GM23338 (cell line): ENCODE results near the gene UBE3A. TPM values are rescaled to one million over a fixed set of nuclear protein-coding genes. Genes with fewer than 3 reads are reported as not detected.
"Not testable (repeated sequence)": the region's sequence is repeated elsewhere in the genome, so short reads cannot be mapped to it uniquely, and the experiment has no call there.

Source experiments
- ATAC-seq: fragments of 200-7000 bp; cut with Tn5 transposase; 3 replicates; pipeline ENCODE4 v1.9.1; 2020
- DNase-seq: peaks from one replicate; pipeline ENCODE4 v3.0.0-alpha.2; 2015; ENCODE audit warnings: low spot score
- H2AFZ ChIP-seq: fragments of 200-600 bp; sonication (generic); 2 replicates; pipeline ENCODE4 v1.8.0; 2016; ENCODE audit warnings: antibody characterized with exemption, mild to moderate bottlenecking, moderate library complexity
- H3F3A ChIP-seq: fragments of 200-600 bp; sonication (generic); replicated peaks from 2 replicates; pipeline ENCODE4 v1.8.0; 2017; ENCODE audit warnings: antibody characterized with exemption, mixed run types, low read depth
- H3K27ac ChIP-seq: fragments of 200-600 bp; sonication (generic); 2 replicates; pipeline ENCODE4 v1.6.1; 2016; ENCODE audit warnings: low read depth
- H3K27me3 ChIP-seq: fragments of 200-600 bp; sonication (generic); 2 replicates; pipeline ENCODE4 v1.8.0; 2016; ENCODE audit warnings: mild to moderate bottlenecking, mixed run types, moderate library complexity; ENCODE audit not compliant: insufficient read depth
- H3K36me3 ChIP-seq: fragments of 200-600 bp; sonication (generic); 2 replicates; pipeline ENCODE4 v1.8.0; 2016; ENCODE audit warnings: mild to moderate bottlenecking; ENCODE audit not compliant: insufficient read depth
- H3K4me1 ChIP-seq: fragments of 200-600 bp; sonication (generic); 2 replicates; pipeline ENCODE4 v1.8.0; 2016; ENCODE audit warnings: mild to moderate bottlenecking, moderate library complexity; ENCODE audit not compliant: insufficient read depth
- H3K4me2 ChIP-seq: fragments of 200-600 bp; sonication (generic); 2 replicates; pipeline ENCODE4 v1.7.1; 2017; ENCODE audit warnings: mixed run types
- H3K4me3 ChIP-seq: fragments of 200-600 bp; sonication (generic); 2 replicates; pipeline ENCODE4 v1.6.1; 2016; ENCODE audit warnings: mixed run types
- H3K79me2 ChIP-seq: fragments of 200-600 bp; sonication (generic); replicated peaks from 2 replicates; pipeline ENCODE4 v1.8.0; 2017; ENCODE audit warnings: mild to moderate bottlenecking; ENCODE audit not compliant: insufficient read depth
- H3K9me2 ChIP-seq: fragments of 200-600 bp; sonication (generic); 2 replicates; pipeline ENCODE4 v1.8.0; 2017; ENCODE audit not compliant: insufficient read depth
- H4K20me1 ChIP-seq: fragments of 200-600 bp; sonication (generic); replicated peaks from 2 replicates; pipeline ENCODE4 v1.8.0; 2017; ENCODE audit warnings: mild to moderate bottlenecking; ENCODE audit not compliant: insufficient read depth
- H3K27ac Mint-ChIP-seq: 2 replicates; pipeline ENCODE4 v1.8.0; 2020; ENCODE audit warnings: inconsistent platforms, mild to moderate bottlenecking, moderate library complexity, mixed read lengths
- H3K27me3 Mint-ChIP-seq: 3 replicates; pipeline ENCODE4 v1.8.0; 2022; ENCODE audit warnings: low read depth, mild to moderate bottlenecking, moderate library complexity, mixed read lengths, inconsistent platforms; ENCODE audit not compliant: insufficient read depth, poor library complexity
- H3K36me3 Mint-ChIP-seq: 3 replicates; pipeline ENCODE4 v1.8.0; 2021; ENCODE audit warnings: low read depth, mild to moderate bottlenecking, inconsistent platforms, moderate library complexity, mixed read lengths
- H3K4me1 Mint-ChIP-seq: 3 replicates; pipeline ENCODE4 v1.8.0; 2020; ENCODE audit warnings: mild to moderate bottlenecking, inconsistent platforms, mixed read lengths
- H3K4me3 Mint-ChIP-seq: 3 replicates; pipeline ENCODE4 v1.8.0; 2021; ENCODE audit warnings: moderate library complexity, mild to moderate bottlenecking, inconsistent platforms, mixed read lengths
- H3K9me3 Mint-ChIP-seq: 3 replicates; pipeline ENCODE4 v1.8.0; 2020; ENCODE audit warnings: moderate library complexity, mild to moderate bottlenecking, inconsistent platforms, mixed read lengths
- JUNB ChIP-seq: IDR thresholded peaks from one replicate; pipeline ENCODE4 v1.6.1; 2016; ENCODE audit warnings: antibody characterized with exemption; ENCODE audit not compliant: unreplicated experiment
- POLR2AphosphoS5 ChIP-seq: IDR thresholded peaks from 2 replicates; pipeline ENCODE4 v1.6.1; 2016; ENCODE audit warnings: antibody characterized with exemption, low read depth
- ZNF331 ChIP-seq: fragments of 250-450 bp; sonication (Bioruptor Pico); IDR thresholded peaks from 2 replicates; pipeline ENCODE4 v1.5.0; 2020; ENCODE audit warnings: low read depth, mild to moderate bottlenecking, moderate library complexity
- polyA plus RNA-seq: library from polyadenylated mRNA; unstranded; fragments of >200 nt; fragmentation: Nextera tagmentation; extraction: Ambion mirVana; gene quantifications from 2 replicates; pipeline ENCODE4 v1.2.1, GENCODE V29; 2016
- total RNA-seq: library from RNA; depleted of rRNA; stranded (reverse); fragments of >200 nt; shearing (Covaris generic); gene quantifications from 2 replicates; pipeline ENCODE4 v1.2.3, GENCODE V29; 2014
- TF ChIP-seq, protein P1 (sequence below): IDR thresholded peaks from one replicate; pipeline ENCODE4 v1.6.1; 2018; ENCODE audit warnings: antibody characterized with exemption; ENCODE audit not compliant: unreplicated experiment

Gene UBE3A
- total and polyA plus RNA-seq, 2 experiments from 2014 or later = 96.1 to 150 TPM

DNA sequence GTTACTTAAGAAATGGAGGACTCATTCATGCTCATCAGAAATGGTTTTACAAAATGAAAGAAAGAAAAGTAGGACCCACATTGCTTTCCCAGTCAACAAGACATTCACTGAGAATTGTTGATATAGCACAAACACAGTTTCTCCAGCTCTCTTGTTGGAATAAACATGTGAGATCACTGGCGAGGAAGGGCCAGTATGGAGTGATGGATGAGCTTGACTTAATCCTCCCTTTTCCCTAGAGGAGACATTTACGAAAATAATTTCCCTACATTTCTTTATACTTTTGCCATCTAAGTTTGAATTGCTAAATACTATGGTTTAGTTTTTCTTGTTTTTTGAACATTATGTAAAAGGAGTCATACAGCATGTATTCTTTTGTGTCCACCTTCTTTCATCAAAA, 15.9 kb upstream of the UBE3A start:
- Histone ChIP-seq H3K36me3 (peaks cover 14% of the 10 kb centered on the region; the same call in 1 of the 2 replicates), H3K4me3 (no peak overlapping the region), H3K27ac (no peak overlapping the region), H3K27me3 (no peaks in the 10 kb centered on the region), H2AFZ (no peak overlapping the region), H3K9me2 (no peaks in the 10 kb centered on the region), H3K4me1 (no peaks in the 10 kb centered on the region), H3K4me2 (no peak overlapping the region), H3K79me2 (no peaks in the 10 kb centered on the region), H4K20me1 (no peaks in the 10 kb centered on the region), H3F3A (no peaks in the 10 kb centered on the region)
- ATAC-seq (no peak), DNase-seq (no peak)
- Mint-ChIP-seq H3K27me3 (peaks cover 1% of the 10 kb centered on the region), H3K4me1 (no peaks in the 10 kb centered on the region), H3K27ac (no peak overlapping the region), H3K4me3 (no peak overlapping the region), H3K36me3 (peaks cover 2% of the 10 kb centered on the region; the same call in 2 of the 3 replicates), H3K9me3 (peaks cover 28% of the 10 kb centered on the region)
- no peak for TF ChIP-seq JUNB
- no peak for TF ChIP-seq POLR2AphosphoS5
- TF ChIP-seq ZNF331 = no peak

- not testable (repeated sequence) for H3K27ac Mint-ChIP-seq, H3K27me3 Mint-ChIP-seq, ATAC-seq, H3K36me3 Mint-ChIP-seq, H3K4me1 Mint-ChIP-seq, H3K27ac ChIP-seq, H3K4me3 Mint-ChIP-seq, H3K4me1 ChIP-seq, H3K9me2 ChIP-seq, H3K27me3 ChIP-seq, H4K20me1 ChIP-seq, H3K4me3 ChIP-seq, H3F3A ChIP-seq, H3K79me2 ChIP-seq, DNase-seq, H2AFZ ChIP-seq, H3K4me2 ChIP-seq
- peaks cover 14% of the 10 kb centered on the region; the same call in 1 of the 2 replicates for H3K36me3 ChIP-seq
- peaks cover 28% of the 10 kb centered on the region for H3K9me3 Mint-ChIP-seq
These were observed 14.4 kb upstream of the UBE3A start for GRCh38 chr15:25453246-25453645.

DNA sequence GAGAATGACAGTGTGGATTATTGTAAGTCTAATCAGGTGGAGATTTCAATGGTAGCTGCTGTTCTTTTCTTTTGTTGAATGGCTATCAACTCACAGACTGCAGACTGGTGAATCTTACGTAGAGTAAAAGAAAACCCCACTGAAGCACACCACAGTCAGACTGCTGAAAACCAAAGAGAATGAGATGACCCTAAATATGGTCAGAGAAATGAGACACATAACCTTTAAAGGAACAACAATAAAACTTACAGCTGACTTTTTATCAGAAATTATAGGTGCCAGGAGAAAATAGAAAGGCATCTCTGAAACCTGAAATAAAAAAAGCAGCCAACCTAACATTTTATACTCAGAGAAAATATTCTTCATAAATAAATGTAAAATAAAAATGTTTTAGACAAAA, 12.7 kb upstream of the UBE3A start:
- no peak for ATAC-seq
- no peak overlapping the region for H3K4me2 ChIP-seq

More for the DNA sequence above, 12.7 kb upstream of the UBE3A start:
- peaks cover 2% of the 10 kb centered on the region; the same call in 2 of the 3 replicates for H3K36me3 Mint-ChIP-seq
- Histone ChIP-seq H3K9me2 (no peaks in the 10 kb centered on the region), H3K79me2 (no peaks in the 10 kb centered on the region), H3K27me3 (no peaks in the 10 kb centered on the region), H2AFZ (no peak overlapping the region), H3K27ac (no peak overlapping the region), H3K36me3 (peaks cover 14% of the 10 kb centered on the region; the same call in 1 of the 2 replicates), H4K20me1 (no peaks in the 10 kb centered on the region), H3K4me1 (no peaks in the 10 kb centered on the region), H3K4me3 (no peak overlapping the region), H3F3A (no peaks in the 10 kb centered on the region)
- no peak for DNase-seq
- no peak overlapping the region for H3K4me3 Mint-ChIP-seq
- H3K27ac Mint-ChIP-seq = no peak overlapping the region
- no peaks in the 10 kb centered on the region for H3K4me1 Mint-ChIP-seq
- H3K27me3 Mint-ChIP-seq = peaks cover 1% of the 10 kb centered on the region
- H3K9me3 Mint-ChIP-seq = peaks cover 28% of the 10 kb centered on the region
- TF ChIP-seq, protein P1, sequence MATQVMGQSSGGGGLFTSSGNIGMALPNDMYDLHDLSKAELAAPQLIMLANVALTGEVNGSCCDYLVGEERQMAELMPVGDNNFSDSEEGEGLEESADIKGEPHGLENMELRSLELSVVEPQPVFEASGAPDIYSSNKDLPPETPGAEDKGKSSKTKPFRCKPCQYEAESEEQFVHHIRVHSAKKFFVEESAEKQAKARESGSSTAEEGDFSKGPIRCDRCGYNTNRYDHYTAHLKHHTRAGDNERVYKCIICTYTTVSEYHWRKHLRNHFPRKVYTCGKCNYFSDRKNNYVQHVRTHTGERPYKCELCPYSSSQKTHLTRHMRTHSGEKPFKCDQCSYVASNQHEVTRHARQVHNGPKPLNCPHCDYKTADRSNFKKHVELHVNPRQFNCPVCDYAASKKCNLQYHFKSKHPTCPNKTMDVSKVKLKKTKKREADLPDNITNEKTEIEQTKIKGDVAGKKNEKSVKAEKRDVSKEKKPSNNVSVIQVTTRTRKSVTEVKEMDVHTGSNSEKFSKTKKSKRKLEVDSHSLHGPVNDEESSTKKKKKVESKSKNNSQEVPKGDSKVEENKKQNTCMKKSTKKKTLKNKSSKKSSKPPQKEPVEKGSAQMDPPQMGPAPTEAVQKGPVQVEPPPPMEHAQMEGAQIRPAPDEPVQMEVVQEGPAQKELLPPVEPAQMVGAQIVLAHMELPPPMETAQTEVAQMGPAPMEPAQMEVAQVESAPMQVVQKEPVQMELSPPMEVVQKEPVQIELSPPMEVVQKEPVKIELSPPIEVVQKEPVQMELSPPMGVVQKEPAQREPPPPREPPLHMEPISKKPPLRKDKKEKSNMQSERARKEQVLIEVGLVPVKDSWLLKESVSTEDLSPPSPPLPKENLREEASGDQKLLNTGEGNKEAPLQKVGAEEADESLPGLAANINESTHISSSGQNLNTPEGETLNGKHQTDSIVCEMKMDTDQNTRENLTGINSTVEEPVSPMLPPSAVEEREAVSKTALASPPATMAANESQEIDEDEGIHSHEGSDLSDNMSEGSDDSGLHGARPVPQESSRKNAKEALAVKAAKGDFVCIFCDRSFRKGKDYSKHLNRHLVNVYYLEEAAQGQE = no peak
